ENCODE measurements around the gene CKS1B. TPM values are rescaled to one million over a fixed set of nuclear protein-coding genes. Genes with fewer than 3 reads are reported as not detected.
"Not testable (repeated sequence)": the region's sequence is repeated elsewhere in the genome, so short reads cannot be mapped to it uniquely, and the experiment has no call there.

Gene CKS1B
- total RNA-seq, 1 donor from 2014 or later: 23.4 TPM

DNA sequence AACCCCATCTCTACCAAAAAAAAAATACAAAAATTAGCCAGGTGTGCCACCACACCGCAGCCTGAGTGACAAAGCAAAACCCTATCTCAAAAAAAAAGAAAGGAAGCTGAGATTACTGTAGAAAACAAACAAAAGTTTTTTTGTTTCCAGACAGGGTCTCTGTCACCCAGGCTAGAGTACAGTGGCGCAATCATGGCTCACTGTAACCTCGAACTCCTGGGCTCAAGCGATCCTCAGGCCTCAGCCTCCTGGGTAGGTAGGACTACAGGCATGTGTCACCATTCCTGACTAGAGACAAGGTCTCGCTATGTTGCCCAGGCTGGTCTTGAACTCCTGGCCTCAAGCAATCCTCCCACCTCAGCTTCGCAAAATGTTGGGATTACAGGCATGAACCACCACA lies 10.1 kb upstream of the CKS1B start:
- DNase-seq (ENCODE audit: low read depth): no peak

DNA sequence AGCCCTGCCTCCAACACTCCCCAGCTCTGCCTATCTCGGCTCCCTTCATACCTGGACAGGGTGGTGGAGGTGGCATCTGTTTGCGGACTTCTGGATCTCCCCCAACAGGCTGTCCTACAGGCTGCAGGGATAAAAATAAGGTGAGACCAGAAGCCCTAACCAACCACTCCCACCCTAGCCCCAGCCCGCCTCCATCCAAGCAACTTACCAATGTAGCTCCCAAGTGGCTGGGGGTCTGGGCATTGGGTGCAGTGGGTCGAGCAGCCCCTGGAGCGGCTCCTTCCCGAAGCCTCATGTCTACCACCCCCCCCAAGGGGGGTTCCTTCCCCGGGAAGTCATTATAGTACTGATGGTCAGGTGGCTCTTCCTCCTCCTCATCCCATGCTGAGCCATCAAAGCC lies 8.4 kb upstream of the CKS1B start:
- DNase-seq (ENCODE audit: low read depth): no peak

DNA sequence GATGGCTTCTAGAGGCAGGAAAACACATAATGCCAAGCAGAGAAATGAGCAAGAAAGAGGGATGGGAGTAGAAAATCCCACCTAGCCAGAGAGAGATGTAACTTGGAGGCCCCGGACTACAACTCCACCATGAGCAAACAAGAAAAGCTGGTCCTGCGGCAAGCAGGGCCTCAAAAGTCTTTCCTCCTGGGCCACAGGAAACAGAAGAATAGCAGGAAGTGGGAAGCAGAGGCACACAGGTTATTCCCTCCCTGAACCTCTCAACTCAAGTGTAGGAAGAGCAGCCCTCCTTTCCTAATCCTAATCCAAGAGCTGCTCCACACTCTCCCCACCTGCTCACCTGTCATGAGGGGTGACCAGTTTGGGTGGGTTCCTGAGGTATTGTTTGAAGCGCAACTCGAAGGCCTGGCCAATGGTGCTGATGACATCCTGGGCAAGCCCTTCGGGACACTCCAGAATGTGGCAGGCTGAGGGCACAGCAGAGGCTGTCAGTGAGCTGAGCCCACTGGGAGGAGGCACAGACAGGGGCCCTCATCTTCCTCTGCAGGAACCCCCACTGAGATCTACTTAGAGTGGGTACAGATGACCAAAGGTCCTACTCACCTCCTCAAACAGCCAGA lies 7.0 kb upstream of the CKS1B start:
- no peak for DNase-seq (ENCODE audit: low read depth)

DNA sequence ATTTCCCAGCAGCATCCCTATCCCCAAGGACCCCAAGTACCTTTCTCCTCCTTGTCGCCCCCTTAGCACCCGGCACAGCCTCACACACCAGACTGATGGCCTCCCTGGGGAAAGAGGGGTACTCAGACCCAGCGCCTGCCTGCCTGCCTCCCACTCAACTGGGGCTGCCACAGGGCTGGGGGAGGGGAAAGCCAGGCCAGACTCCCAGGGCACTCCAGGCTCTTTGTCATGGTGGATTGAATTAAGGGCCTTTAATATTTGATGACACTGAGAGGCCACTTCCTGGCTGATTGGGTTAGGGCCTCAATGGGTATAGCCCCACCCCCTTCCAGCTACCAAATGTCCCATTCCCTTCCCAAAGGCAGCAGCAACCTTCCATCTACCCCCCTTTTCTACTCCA lies 5.8 kb upstream of the CKS1B start:
- DNase-seq (ENCODE audit: low read depth): no peak

GRCh38 chr1:154969246-154969645 lies 5.2 kb upstream of the CKS1B start:
- DNase-seq (ENCODE audit: low read depth): no peak

- no peak for DNase-seq (ENCODE audit: low read depth)
Observed at GRCh38 chr1:154969860-154970452, 4.5 kb upstream of the CKS1B start.

- DNase-seq (ENCODE audit: low read depth): peak; percentile 77
Observed at GRCh38 chr1:154970631-154971340, 3.7 kb upstream of the CKS1B start, which contains the start of gene SHC1. Gene SHC1, minus strand, starts transcription at chr1:154970747. Its CDS starts 221 bp downstream, at chr1:154970526.

DNA sequence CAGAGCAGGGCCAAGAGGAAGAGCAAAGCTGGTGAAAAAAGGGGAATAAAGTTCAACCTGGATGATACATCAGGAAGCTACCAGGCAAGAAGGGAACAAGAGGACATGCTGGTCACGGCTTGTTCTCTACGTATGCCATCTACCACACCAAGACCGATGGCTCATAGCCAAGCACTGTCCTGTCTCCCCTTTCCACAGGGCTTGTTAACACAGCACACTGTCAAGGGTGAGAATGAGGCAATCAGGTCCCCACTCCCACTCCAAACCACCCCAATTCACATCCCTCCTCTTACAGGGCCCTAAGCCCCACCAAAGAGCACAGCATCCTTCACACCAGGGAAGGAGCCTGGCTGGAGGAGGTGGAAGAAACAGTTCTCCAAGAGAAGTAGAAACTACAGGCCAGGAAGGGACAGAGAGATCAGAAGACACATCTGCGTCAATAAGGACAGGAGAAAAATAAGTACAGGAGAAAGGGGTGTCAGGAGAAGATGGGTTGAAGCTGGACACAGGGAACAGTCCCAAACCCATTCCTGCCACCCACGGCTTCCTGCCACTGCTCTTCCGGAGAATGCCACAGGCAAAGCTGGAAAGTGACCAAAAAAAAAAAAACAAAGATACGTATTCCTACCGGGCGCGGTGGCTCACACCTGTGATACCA lies 3.0 kb upstream of the CKS1B start:
- peak; percentile 49 for DNase-seq (ENCODE audit: low read depth)

DNA sequence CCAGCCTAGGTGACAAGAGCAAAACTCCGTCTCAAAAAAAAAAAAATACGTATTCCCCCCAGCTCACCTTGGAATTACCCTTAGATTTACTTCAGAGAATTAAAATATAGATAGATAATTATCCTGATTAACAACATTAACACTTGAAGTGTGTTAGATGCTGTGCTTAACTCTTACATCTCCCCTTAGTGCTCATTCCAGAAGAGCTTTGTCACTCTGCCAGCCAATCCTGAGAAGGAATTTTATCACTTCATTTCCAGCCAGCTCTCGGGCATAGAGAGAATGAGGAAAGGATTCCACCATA lies 2.3 kb upstream of the CKS1B start:
- no peak for DNase-seq (ENCODE audit: low read depth)

- DNase-seq (ENCODE audit: low read depth): peak; percentile 96
Observed at GRCh38 chr1:154972517-154973343, 1.8 kb upstream of the CKS1B start.

DNA sequence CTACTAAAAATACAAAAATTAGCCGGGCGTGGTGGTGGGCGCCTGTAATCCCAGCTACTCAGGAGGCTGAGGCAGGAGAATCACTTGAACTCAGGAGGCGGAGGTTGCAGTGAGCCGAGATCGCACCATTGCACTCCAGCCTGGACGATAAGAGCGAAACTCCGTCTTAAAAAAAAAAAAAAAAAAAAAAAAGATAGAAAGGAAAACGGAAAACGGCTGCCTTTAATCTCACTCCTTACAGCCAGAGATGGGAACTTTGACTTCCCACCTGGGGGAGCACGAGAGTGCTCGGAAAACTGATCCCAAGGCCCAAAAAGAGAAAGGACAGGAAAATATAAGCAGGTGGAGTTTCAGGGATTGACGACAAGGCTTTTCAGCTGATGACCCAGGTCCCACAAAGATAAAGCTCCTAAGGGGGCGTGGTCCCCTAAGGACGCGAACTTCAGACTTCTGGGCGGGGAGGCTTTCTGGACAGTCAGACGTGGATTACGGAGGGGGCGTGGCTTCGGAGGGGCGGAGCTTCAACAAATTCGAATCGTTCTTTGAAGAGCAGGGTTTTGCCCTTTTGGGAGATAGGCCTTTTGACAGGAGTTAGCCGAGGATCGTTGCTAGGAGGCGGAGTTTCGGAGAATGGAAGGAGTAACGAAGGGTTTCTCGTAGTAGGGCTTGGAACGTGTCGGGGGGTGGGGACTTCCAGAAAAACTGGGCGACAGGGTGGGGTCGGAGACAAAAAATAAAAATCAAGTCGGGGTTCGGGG lies 958 bp upstream of the CKS1B start:
- DNase-seq (ENCODE audit: low read depth): peak; percentile 94

DNA sequence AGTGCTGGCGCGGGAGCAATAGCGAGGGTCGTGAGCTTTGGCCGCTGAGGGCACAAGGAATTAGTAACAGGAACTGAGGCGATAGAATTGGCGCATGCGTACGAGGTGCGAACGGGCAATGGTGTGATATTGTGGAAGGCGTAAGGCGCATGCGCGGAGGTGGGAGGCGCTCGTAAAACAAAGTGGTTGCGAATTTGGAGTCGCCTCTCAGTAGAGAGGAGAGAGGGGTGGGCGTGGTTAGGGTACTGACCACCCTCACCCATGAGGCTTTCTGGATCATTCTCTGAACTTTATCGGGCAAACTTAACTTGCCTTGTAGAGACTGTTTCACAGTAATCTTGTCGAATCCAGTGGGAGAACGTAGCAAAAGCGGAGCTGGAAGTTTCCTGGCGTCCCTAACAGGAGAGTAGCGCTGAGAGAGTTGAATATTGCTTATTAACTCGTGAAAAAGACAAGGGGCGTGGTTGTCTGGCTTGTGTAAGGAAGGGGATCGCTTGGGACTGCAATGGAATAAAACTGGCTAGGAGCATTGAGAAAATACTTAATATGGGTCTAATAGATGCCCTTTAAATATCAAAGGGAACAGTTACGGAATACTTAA lies 427 bp downstream of the CKS1B start:
- peak; percentile 92 for DNase-seq (ENCODE audit: low read depth)

DNA sequence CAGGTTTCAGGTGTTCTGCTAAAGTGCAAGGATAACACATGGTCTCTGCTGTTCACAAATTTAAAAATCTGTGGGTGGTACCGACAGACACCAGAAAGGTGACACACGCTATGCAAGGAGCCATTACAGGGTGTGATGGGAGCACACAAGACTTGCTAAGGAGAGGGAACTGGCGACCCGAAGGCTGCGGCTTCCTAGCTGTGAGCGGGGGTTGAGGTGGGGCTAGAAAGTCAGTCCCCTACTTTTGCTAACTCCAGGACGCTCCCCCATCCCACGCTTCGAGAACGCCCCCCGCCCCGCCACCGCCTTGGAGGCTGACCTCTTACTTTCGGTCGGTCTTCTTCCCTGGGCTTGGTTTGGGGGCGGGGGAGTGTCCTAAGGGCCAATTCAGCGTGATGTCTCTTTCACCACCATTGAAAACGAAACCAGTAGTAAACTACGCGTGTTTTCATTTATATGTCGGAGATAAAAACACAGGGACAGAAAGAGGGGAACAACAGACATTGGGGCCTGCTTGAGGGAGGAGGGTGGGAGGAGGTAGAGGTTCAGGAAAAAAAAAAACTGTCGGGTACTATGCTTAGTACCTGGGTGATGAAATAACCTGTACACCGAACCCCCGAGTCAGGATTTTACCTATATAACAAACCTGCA lies 1.1 kb downstream of the CKS1B start:
- peak; percentile 46 for DNase-seq (ENCODE audit: low read depth)

GRCh38 chr1:154977762-154978161 lies 3.3 kb downstream of the CKS1B start:
- not testable (repeated sequence) for DNase-seq (ENCODE audit: low read depth)

DNA sequence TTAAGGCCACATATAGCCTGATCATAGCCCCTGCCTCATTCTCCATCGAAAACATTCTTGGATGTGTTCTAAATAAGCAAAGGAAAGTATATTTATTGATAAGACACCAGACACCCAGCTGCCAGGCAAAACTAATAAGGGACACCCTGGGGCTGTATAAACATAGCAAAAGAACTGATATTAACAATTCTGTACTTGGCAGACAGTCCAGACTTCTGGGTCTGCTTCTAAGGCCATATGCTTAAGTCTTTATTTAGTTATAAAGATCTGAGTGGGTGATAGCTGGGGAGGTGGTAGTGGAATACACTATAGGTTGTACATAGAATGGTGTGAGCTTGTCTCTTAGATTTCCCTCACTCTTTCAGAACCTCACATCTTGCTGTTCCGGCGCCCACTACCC lies 3.9 kb downstream of the CKS1B start:
- DNase-seq (ENCODE audit: low read depth): no peak

DNA sequence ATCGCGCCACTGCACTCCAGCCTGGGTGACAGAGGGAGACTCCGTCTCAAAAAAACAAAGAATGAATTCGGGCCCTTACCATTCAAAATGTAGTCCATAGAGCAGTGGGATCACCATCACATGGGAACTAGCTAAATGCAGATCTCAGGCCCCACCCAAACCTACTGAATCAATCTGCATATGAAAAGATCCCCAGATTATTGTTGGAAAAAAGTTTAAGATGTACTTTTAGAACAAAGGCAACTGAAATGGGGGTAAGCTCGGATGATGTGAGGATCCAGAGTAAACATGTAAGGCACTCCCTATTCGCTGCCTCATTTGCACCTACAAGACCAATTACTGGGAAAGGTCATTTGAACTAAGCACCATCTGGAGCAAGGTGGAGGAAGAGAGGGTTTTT lies 7.9 kb downstream of the CKS1B start:
- DNase-seq (ENCODE audit: low read depth): no peak

GRCh38 chr1:154982897-154983648 lies 8.6 kb downstream of the CKS1B start, which contains the start of gene FLAD1:
Gene FLAD1, plus strand, starts transcription at chr1:154983344. Its CDS starts 351 bp downstream, at chr1:154983695.
- DNase-seq (ENCODE audit: low read depth): peak; percentile 100

- no peak for DNase-seq (ENCODE audit: low read depth)
Observed at GRCh38 chr1:154983776-154984466, 9.4 kb downstream of the CKS1B start.

DNA sequence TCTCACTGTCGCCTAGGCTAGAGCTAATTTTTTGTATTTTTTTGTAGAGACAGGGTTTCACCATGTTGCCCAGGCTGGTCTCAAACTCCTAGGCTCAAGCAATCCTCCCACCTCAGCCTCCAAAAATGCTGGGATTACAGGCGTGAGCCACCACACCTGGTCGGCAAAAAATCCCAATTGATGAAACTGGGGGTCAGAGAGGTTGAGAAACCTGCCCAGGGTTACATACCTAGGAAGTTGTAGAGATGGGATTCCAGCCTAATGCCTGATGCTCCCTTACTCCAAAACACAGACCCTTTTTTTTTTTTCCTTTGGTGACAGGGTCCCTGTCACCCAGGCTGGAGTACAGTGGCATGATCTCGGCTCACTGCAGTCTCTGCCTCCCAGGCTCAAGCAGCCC lies 12.3 kb downstream of the CKS1B start:
- DNase-seq (ENCODE audit: low read depth): not testable (repeated sequence)
